ENCODE measurements around the gene DRAXIN. TPM values are rescaled to one million over a fixed set of nuclear protein-coding genes. Genes with fewer than 3 reads are reported as not detected.

DRAXIN gene
- total and polyA plus RNA-seq, 12 donors = under 0.01 to 0.08 (median 0.06) TPM; not detected in 7

DNA sequence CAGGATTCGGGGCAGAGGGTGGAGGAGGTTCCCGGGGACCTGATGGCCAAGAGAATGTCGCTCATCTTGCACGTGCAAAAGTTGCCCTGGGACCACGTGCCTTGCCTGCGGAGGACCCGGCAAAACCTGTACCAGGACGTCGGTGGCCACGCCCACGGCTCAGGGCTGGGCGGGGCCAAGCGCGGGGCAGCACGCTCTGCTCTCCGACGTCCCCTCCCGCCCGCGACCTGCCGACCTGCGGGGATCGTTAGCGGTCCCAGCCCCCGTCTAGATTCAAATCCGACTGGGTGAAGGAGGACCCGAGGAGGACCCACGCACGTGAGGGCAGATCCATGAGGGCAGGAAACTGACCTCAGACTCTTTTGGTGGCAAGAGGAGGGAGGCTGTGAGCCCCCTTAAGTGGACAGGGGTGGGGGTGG, 70.5 kb downstream of the DRAXIN start, which contains the start of gene C1orf167:
C1orf167 (plus strand) TSS at position 206 of the 419 bp plus-strand sequence. CDS start 2,208 bp downstream, outside the sequence.
- no peak for DNase-seq
- no peak for TF ChIP-seq POLR2A (IDR thresholded peaks at IDR 0.05)
- TF ChIP-seq, protein P1, sequence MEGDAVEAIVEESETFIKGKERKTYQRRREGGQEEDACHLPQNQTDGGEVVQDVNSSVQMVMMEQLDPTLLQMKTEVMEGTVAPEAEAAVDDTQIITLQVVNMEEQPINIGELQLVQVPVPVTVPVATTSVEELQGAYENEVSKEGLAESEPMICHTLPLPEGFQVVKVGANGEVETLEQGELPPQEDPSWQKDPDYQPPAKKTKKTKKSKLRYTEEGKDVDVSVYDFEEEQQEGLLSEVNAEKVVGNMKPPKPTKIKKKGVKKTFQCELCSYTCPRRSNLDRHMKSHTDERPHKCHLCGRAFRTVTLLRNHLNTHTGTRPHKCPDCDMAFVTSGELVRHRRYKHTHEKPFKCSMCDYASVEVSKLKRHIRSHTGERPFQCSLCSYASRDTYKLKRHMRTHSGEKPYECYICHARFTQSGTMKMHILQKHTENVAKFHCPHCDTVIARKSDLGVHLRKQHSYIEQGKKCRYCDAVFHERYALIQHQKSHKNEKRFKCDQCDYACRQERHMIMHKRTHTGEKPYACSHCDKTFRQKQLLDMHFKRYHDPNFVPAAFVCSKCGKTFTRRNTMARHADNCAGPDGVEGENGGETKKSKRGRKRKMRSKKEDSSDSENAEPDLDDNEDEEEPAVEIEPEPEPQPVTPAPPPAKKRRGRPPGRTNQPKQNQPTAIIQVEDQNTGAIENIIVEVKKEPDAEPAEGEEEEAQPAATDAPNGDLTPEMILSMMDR (IDR thresholded peaks at IDR 0.05) = no peak
- peaks cover 6% of the 10 kb centered on the region for H3K27me3 ChIP-seq
- no peaks in the 10 kb centered on the region for H3K4me1 ChIP-seq (replicated peaks in 1 of 2)
- H3K27ac ChIP-seq = no peak within 1 kb of the TSS
- no peaks in the 10 kb centered on the region for H3K36me3 ChIP-seq (replicated peaks in 1 of 2)
- H3K4me3 ChIP-seq = no peak within 1 kb of the TSS
- H3K9me3 ChIP-seq (replicated peaks in 1 of 3) = no peaks in the 10 kb centered on the region
- intact Hi-C loops (cut with DNase I) = no loop called here
- 6 to 27% (median 8%) methylated on average over 3 to 29 of the region's 29 CpGs for whole genome bisulfite sequencing, 4 donors

DNA sequence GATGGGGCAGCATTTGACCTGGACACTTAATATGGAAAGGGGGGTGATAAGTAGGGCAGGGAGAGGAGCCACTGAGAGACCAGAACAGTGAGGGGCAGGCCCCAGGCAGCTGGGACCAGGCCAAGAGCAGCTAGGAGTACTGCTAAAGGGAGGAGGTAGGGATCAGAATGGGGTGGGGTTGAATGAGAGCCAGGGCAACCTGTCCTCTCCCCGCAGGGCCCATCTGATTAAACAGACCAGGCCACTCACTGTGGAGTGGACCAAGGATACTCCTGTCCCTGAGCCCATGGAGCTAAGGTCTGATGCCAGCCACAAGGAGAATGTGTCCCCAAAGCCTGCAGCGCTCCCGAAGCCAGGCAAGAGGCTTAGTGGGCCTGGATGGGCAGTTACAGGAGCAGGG, 72.6 kb downstream of the DRAXIN start:
- Histone ChIP-seq H3K4me1 (replicated peaks in 1 of 2) (no peaks in the 10 kb centered on the region), H3K36me3 (replicated peaks in 1 of 2) (no peaks in the 10 kb centered on the region), H3K4me3 (no peak overlapping the region), H3K27ac (no peak overlapping the region), H3K27me3 (peaks cover 6% of the 10 kb centered on the region), H3K9me3 (replicated peaks in 1 of 3) (no peaks in the 10 kb centered on the region)
- DNase-seq = no peak
- intact Hi-C loops (cut with DNase I) = no loop called here
- 81 to 93% (median 86%) methylated on average over 3 of the region's 3 CpGs; no CpG with 5 or more reads in 1 of the 4 donors for whole genome bisulfite sequencing, 4 donors
- TF ChIP-seq, protein P1 (IDR thresholded peaks at IDR 0.05) = no peak
- TF ChIP-seq POLR2A (IDR thresholded peaks at IDR 0.05) = no peak

DNA sequence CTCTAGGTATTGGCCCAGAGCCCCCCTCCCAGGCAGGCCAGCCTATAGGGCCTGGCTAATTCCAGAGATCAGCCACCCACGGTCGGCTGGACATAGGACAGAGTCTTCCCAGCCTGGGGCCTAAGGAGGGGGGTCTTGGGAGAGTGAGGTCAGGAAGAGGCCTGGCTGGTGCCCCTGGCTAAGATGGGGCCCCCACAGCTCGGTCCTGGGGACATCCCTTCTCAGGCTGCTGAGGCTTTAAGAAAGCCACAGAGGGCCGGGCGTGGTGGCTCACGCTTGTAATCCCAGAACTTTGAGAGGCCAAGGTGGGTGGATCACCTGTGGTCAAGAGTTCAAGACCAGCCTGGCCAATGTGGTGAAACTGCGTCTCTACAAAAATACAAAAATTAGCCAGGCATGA, 73.0 kb downstream of the DRAXIN start:
- Histone ChIP-seq H3K36me3 (replicated peaks in 1 of 2) (no peaks in the 10 kb centered on the region), H3K4me1 (replicated peaks in 1 of 2) (no peaks in the 10 kb centered on the region), H3K4me3 (no peak overlapping the region), H3K27ac (no peak overlapping the region), H3K27me3 (peaks cover 6% of the 10 kb centered on the region), H3K9me3 (replicated peaks in 1 of 3) (no peaks in the 10 kb centered on the region)
- 82 to 90% (median 86%) methylated on average over 3 to 7 of the region's 7 CpGs for WGBS, 4 donors
- intact Hi-C loops (cut with DNase I) = no loop called here
- TF ChIP-seq, protein P1 (IDR thresholded peaks at IDR 0.05) = no peak
- TF ChIP-seq POLR2A (IDR thresholded peaks at IDR 0.05) = no peak
- DNase-seq = no peak

DNA sequence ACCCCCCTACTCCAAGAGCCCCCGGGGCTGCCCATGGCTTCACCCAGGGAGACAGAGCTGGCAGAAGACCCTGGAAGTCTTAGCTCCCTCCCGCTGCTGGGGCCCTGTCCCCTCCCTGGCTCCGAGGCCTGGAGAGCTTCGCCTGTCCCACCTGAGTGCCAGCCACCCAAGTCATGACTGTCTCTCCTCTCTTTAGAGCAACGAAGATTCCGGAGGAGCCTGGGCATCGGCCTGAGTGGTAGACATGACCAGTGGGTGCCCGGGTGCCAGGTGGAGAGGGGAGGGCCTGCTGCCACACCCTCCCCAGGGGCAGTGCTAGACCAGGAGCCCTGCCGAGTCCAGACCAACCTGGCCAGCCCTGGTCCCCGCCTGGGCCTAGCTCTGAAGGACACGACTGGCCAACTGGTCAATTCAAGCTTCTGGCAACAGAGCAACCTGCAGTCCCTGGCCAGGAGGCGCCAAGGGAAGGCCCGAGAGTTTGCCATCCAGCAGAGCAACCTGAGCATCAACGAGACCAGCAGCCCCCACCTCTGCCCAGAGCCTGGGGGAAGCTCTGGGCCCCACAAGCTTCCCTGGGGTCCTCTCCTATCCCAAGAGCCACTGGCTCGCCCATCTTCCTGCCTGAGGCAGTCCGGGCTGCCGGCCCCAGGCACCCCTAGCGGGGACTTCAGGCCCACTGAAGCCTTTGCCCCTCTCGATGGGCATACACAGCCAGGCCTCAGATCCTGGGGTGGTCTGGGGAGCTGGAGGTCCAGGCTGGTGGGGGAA, 74.3 kb downstream of the DRAXIN start:
- DNase-seq = no peak
- no peak for TF ChIP-seq POLR2A (IDR thresholded peaks at IDR 0.05)
- TF ChIP-seq, protein P1 (IDR thresholded peaks at IDR 0.05) = no peak
- WGBS, 4 donors = 87 to 90% (median 88%) methylated on average over 7 to 19 of the region's 19 CpGs
- intact Hi-C loops (cut with DNase I) = no loop called here
- Histone ChIP-seq H3K27me3 (peaks cover 6% of the 10 kb centered on the region), H3K4me1 (replicated peaks in 1 of 2) (no peaks in the 10 kb centered on the region), H3K9me3 (replicated peaks in 1 of 3) (no peaks in the 10 kb centered on the region), H3K36me3 (replicated peaks in 1 of 2) (no peaks in the 10 kb centered on the region), H3K27ac (no peak overlapping the region), H3K4me3 (no peak overlapping the region)
